ENCODE data around the gene RHOF.

The RHOF gene

GRCh38 chr12:121770388-121770787 is 23.1 kb downstream of the RHOF start:
- DNase-seq (ENCODE audit: extremely low read depth, insufficient read length) = no peak
- no peaks in the 10 kb centered on the region for H3K27me3 ChIP-seq (replicated peaks; ENCODE audit: control insufficient read depth, insufficient read depth, low read length)
- H3K4me3 ChIP-seq (replicated peaks; ENCODE audit: low read depth, low read length) = no peak overlapping the region
- TF ChIP-seq CTCF (IDR thresholded peaks at IDR 0.05; ENCODE audit: insufficient read depth, low read length, poor library complexity, severe bottlenecking) = no peak
- H3K36me3 ChIP-seq (ENCODE audit: control insufficient read depth, insufficient read depth, low read length) = peaks cover 2% of the 10 kb centered on the region

GRCh38 chr12:121769831-121770301 is 23.6 kb downstream of the RHOF start:
- peaks cover 2% of the 10 kb centered on the region for H3K36me3 ChIP-seq (ENCODE audit: control insufficient read depth, insufficient read depth, low read length)
- no peak for DNase-seq (ENCODE audit: extremely low read depth, insufficient read length)
- TF ChIP-seq CTCF (IDR thresholded peaks at IDR 0.05; ENCODE audit: insufficient read depth, low read length, poor library complexity, severe bottlenecking) = no peak

GRCh38 chr12:121769297-121769830 is 24.1 kb downstream of the RHOF start:
- Histone ChIP-seq H3K36me3 (ENCODE audit: control insufficient read depth, insufficient read depth, low read length) (peaks cover 2% of the 10 kb centered on the region), H3K27me3 (replicated peaks; ENCODE audit: control insufficient read depth, insufficient read depth, low read length) (no peaks in the 10 kb centered on the region), H3K4me3 (replicated peaks; ENCODE audit: low read depth, low read length) (no peak overlapping the region)
- TF ChIP-seq CTCF (IDR thresholded peaks at IDR 0.05; ENCODE audit: insufficient read depth, low read length, poor library complexity, severe bottlenecking) = no peak
- DNase-seq (ENCODE audit: extremely low read depth, insufficient read length) = no peak

More at GRCh38 chr12:121769831-121770301, 23.6 kb downstream of the RHOF start:
- Histone ChIP-seq H3K27me3 (replicated peaks; ENCODE audit: control insufficient read depth, insufficient read depth, low read length) (no peaks in the 10 kb centered on the region), H3K4me3 (replicated peaks; ENCODE audit: low read depth, low read length) (no peak overlapping the region)

GRCh38 chr12:121767525-121768016 is 25.9 kb downstream of the RHOF start:
- Histone ChIP-seq H3K4me3 (replicated peaks; ENCODE audit: low read depth, low read length) (no peak overlapping the region), H3K27me3 (replicated peaks; ENCODE audit: control insufficient read depth, insufficient read depth, low read length) (no peaks in the 10 kb centered on the region), H3K36me3 (ENCODE audit: control insufficient read depth, insufficient read depth, low read length) (peaks cover 2% of the 10 kb centered on the region)
- DNase-seq (ENCODE audit: extremely low read depth, insufficient read length) = no peak
- TF ChIP-seq CTCF (IDR thresholded peaks at IDR 0.05; ENCODE audit: insufficient read depth, low read length, poor library complexity, severe bottlenecking) = no peak

GRCh38 chr12:121766290-121767039 is 27.0 kb downstream of the RHOF start:
- no peak overlapping the region for H3K4me3 ChIP-seq (replicated peaks; ENCODE audit: low read depth, low read length)
- no peak for DNase-seq (ENCODE audit: extremely low read depth, insufficient read length)
- TF ChIP-seq CTCF (IDR thresholded peaks at IDR 0.05; ENCODE audit: insufficient read depth, low read length, poor library complexity, severe bottlenecking) = no peak
- H3K36me3 ChIP-seq (ENCODE audit: control insufficient read depth, insufficient read depth, low read length) = peaks cover 2% of the 10 kb centered on the region
- H3K27me3 ChIP-seq (replicated peaks; ENCODE audit: control insufficient read depth, insufficient read depth, low read length) = no peaks in the 10 kb centered on the region
